ENCODE results near the gene PIEZO2.

The PIEZO2 gene

GRCh38 chr18:10745971-10746370 lies 403.4 kb downstream of the PIEZO2 start:
- Histone ChIP-seq H2AFZ (ENCODE audit: insufficient read depth, low read length, poor library complexity) (no peak overlapping the region), H2BK120ac (ENCODE audit: insufficient read depth, low read length, poor library complexity) (no peak overlapping the region), H3K79me1 (ENCODE audit: low read length) (no peaks in the 10 kb centered on the region), H3K9me3 (ENCODE audit: insufficient read depth, low read depth, low read length) (no peaks in the 10 kb centered on the region), H3K9ac (ENCODE audit: low read length) (no peak overlapping the region), H3K4ac (ENCODE audit: low read depth, low read length) (no peak overlapping the region), H2BK5ac (ENCODE audit: low read depth, low read length, poor library complexity) (no peak overlapping the region), H4K8ac (ENCODE audit: low read depth, low read length) (no peak overlapping the region), H3K14ac (ENCODE audit: low read length) (no peak overlapping the region), H2BK12ac (ENCODE audit: low read length) (no peak overlapping the region), H3K4me3 (ENCODE audit: low read depth, low read length) (no peak overlapping the region), H3K4me2 (ENCODE audit: low read length) (no peak overlapping the region), H4K12ac (ENCODE audit: low read depth, low read length) (no peak overlapping the region), H3K36me3 (ENCODE audit: control insufficient read depth in 1 of 2, insufficient read depth in 2 of 2, low read length in 2 of 2) (no peaks in the 10 kb centered on the region), H3K4me1 (ENCODE audit: control insufficient read depth in 1 of 2, insufficient read depth in 2 of 2, low read length in 2 of 2) (no peaks in the 10 kb centered on the region), H2AK5ac (ENCODE audit: low read length) (no peak overlapping the region), H3K23ac (ENCODE audit: low read length) (no peak overlapping the region), H3K27ac (ENCODE audit: low read depth, low read length) (no peak overlapping the region), H3K79me2 (ENCODE audit: control insufficient read depth, insufficient read depth, low read length, poor library complexity) (no peaks in the 10 kb centered on the region), H3K27me3 (ENCODE audit: insufficient read depth, low read length) (no peaks in the 10 kb centered on the region), H4K91ac (ENCODE audit: low read depth, low read length) (no peak overlapping the region), H3K18ac (ENCODE audit: low read length) (no peak overlapping the region)
- no peak for DNase-seq
- no CpG with 5 or more reads among the region's 3 CpGs for WGBS (ENCODE audit: extremely low coverage, insufficient coverage, insufficient read length)

DNA sequence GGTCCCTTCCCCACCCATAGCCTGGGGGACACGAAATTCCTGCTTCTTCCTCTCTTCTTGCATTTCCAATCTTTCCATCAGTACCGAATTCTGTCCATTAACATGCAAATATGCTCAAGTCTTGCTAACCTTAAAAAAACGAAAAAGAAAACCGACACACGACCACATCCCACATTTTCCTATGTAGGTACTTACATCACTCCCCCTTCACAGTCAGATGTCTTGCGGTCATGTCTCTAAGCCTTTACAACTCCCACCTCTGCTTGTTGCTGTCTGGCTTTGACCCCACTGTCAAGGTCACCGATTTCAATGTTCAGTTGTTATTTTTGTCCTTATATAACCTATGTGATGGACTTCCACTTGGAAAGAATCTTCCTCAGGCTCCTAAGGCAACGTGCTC lies 404.1 kb downstream of the PIEZO2 start:
- no peak overlapping the region for H2AFZ ChIP-seq (ENCODE audit: insufficient read depth, low read length, poor library complexity)
- WGBS (ENCODE audit: extremely low coverage, insufficient coverage, insufficient read length) = no CpG with 5 or more reads among the region's 8 CpGs

GRCh38 chr18:10743766-10744165 lies 405.6 kb downstream of the PIEZO2 start:
- H3K18ac ChIP-seq (ENCODE audit: low read length) = no peak overlapping the region
- H3K4me1 ChIP-seq (ENCODE audit: control insufficient read depth in 1 of 2, insufficient read depth in 2 of 2, low read length in 2 of 2) = no peaks in the 10 kb centered on the region
- H3K36me3 ChIP-seq (ENCODE audit: control insufficient read depth in 1 of 2, insufficient read depth in 2 of 2, low read length in 2 of 2) = no peaks in the 10 kb centered on the region
- no peak overlapping the region for H3K23ac ChIP-seq (ENCODE audit: low read length)
- H4K91ac ChIP-seq (ENCODE audit: low read depth, low read length) = no peak overlapping the region
- no peak overlapping the region for H4K12ac ChIP-seq (ENCODE audit: low read depth, low read length)
- H2AFZ ChIP-seq (ENCODE audit: insufficient read depth, low read length, poor library complexity) = no peak overlapping the region
- no CpG with 5 or more reads among the region's 5 CpGs for WGBS (ENCODE audit: extremely low coverage, insufficient coverage, insufficient read length)
- no peak overlapping the region for H2BK12ac ChIP-seq (ENCODE audit: low read length)
- H2BK120ac ChIP-seq (ENCODE audit: insufficient read depth, low read length, poor library complexity) = no peak overlapping the region
- H3K14ac ChIP-seq (ENCODE audit: low read length) = no peak overlapping the region
- no peak overlapping the region for H3K4ac ChIP-seq (ENCODE audit: low read depth, low read length)
- H3K79me2 ChIP-seq (ENCODE audit: control insufficient read depth, insufficient read depth, low read length, poor library complexity) = no peaks in the 10 kb centered on the region
- H2BK5ac ChIP-seq (ENCODE audit: low read depth, low read length, poor library complexity) = no peak overlapping the region
- H4K8ac ChIP-seq (ENCODE audit: low read depth, low read length) = no peak overlapping the region
- H3K9me3 ChIP-seq (ENCODE audit: insufficient read depth, low read depth, low read length) = no peaks in the 10 kb centered on the region
- no peak overlapping the region for H3K9ac ChIP-seq (ENCODE audit: low read length)
- H3K4me3 ChIP-seq (ENCODE audit: low read depth, low read length) = no peak overlapping the region
- no peak overlapping the region for H3K27ac ChIP-seq (ENCODE audit: low read depth, low read length)
- no peaks in the 10 kb centered on the region for H3K27me3 ChIP-seq (ENCODE audit: insufficient read depth, low read length)
- H2AK5ac ChIP-seq (ENCODE audit: low read length) = no peak overlapping the region
- no peak for DNase-seq
- H3K79me1 ChIP-seq (ENCODE audit: low read length) = no peaks in the 10 kb centered on the region
- H3K4me2 ChIP-seq (ENCODE audit: low read length) = no peak overlapping the region

More for the DNA sequence above, 404.1 kb downstream of the PIEZO2 start:
- Histone ChIP-seq H3K4ac (ENCODE audit: low read depth, low read length) (no peak overlapping the region), H3K4me1 (ENCODE audit: control insufficient read depth in 1 of 2, insufficient read depth in 2 of 2, low read length in 2 of 2) (no peaks in the 10 kb centered on the region), H3K18ac (ENCODE audit: low read length) (no peak overlapping the region), H3K14ac (ENCODE audit: low read length) (no peak overlapping the region), H3K9me3 (ENCODE audit: insufficient read depth, low read depth, low read length) (no peaks in the 10 kb centered on the region), H4K12ac (ENCODE audit: low read depth, low read length) (no peak overlapping the region), H3K4me2 (ENCODE audit: low read length) (no peak overlapping the region), H4K8ac (ENCODE audit: low read depth, low read length) (no peak overlapping the region), H3K79me1 (ENCODE audit: low read length) (no peaks in the 10 kb centered on the region), H3K27me3 (ENCODE audit: insufficient read depth, low read length) (no peaks in the 10 kb centered on the region), H2BK120ac (ENCODE audit: insufficient read depth, low read length, poor library complexity) (no peak overlapping the region), H3K23ac (ENCODE audit: low read length) (no peak overlapping the region), H3K9ac (ENCODE audit: low read length) (no peak overlapping the region), H4K91ac (ENCODE audit: low read depth, low read length) (no peak overlapping the region), H3K79me2 (ENCODE audit: control insufficient read depth, insufficient read depth, low read length, poor library complexity) (no peaks in the 10 kb centered on the region), H2BK12ac (ENCODE audit: low read length) (no peak overlapping the region), H2AK5ac (ENCODE audit: low read length) (no peak overlapping the region), H2BK5ac (ENCODE audit: low read depth, low read length, poor library complexity) (no peak overlapping the region), H3K27ac (ENCODE audit: low read depth, low read length) (no peak overlapping the region), H3K36me3 (ENCODE audit: control insufficient read depth in 1 of 2, insufficient read depth in 2 of 2, low read length in 2 of 2) (no peaks in the 10 kb centered on the region), H3K4me3 (ENCODE audit: low read depth, low read length) (no peak overlapping the region)
- DNase-seq = no peak

DNA sequence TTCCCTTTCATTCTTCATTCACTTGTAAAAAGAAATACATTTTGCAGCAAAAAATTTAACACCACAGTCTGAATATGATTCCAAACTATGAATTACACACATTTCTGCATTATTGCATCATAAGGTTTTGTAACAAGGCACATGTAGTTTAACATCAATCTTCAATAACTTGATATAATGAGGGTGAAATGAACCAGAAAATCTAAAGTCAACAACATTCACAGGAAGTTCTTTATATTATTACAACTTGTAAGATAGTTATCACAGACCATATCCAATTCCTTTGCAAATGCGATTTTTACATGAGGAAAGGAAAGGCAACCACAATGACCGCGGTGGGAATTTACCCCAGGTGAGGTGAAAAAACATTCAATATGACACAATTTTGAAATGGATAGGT lies 410.2 kb downstream of the PIEZO2 start:
- Histone ChIP-seq H3K27ac (ENCODE audit: low read depth, low read length) (no peak overlapping the region), H3K18ac (ENCODE audit: low read length) (no peak overlapping the region), H3K79me2 (ENCODE audit: control insufficient read depth, insufficient read depth, low read length, poor library complexity) (no peaks in the 10 kb centered on the region), H2BK5ac (ENCODE audit: low read depth, low read length, poor library complexity) (no peak overlapping the region), H3K27me3 (ENCODE audit: insufficient read depth, low read length) (no peaks in the 10 kb centered on the region), H3K36me3 (ENCODE audit: control insufficient read depth in 1 of 2, insufficient read depth in 2 of 2, low read length in 2 of 2) (no peaks in the 10 kb centered on the region), H3K9me3 (ENCODE audit: insufficient read depth, low read depth, low read length) (no peaks in the 10 kb centered on the region), H4K12ac (ENCODE audit: low read depth, low read length) (no peak overlapping the region), H3K4ac (ENCODE audit: low read depth, low read length) (no peak overlapping the region), H3K14ac (ENCODE audit: low read length) (no peak overlapping the region), H3K79me1 (ENCODE audit: low read length) (no peaks in the 10 kb centered on the region), H3K9ac (ENCODE audit: low read length) (no peak overlapping the region), H2AK5ac (ENCODE audit: low read length) (no peak overlapping the region), H3K23ac (ENCODE audit: low read length) (no peak overlapping the region), H4K91ac (ENCODE audit: low read depth, low read length) (no peak overlapping the region), H3K4me2 (ENCODE audit: low read length) (no peak overlapping the region), H4K8ac (ENCODE audit: low read depth, low read length) (no peak overlapping the region), H2BK12ac (ENCODE audit: low read length) (no peak overlapping the region), H2BK120ac (ENCODE audit: insufficient read depth, low read length, poor library complexity) (no peak overlapping the region), H3K4me1 (ENCODE audit: control insufficient read depth in 1 of 2, insufficient read depth in 2 of 2, low read length in 2 of 2) (no peaks in the 10 kb centered on the region), H3K4me3 (ENCODE audit: low read depth, low read length) (no peak overlapping the region), H2AFZ (ENCODE audit: insufficient read depth, low read length, poor library complexity) (no peak overlapping the region)
- peak in 1 of 2 donors; percentile 47 for DNase-seq
- no CpG with 5 or more reads among the region's 3 CpGs for WGBS (ENCODE audit: extremely low coverage, insufficient coverage, insufficient read length)
